HL-60/S4 treated with retinoic acid at 250 ng/mL for 4 days and 3 days (cell line): ENCODE measurements around the gene TMPRSS6.
"Not testable (repeated sequence)": the region's sequence is repeated elsewhere in the genome, so short reads cannot be mapped to it uniquely, and the experiment has no call there.

ENCODE experiments used
- in situ Hi-C: fragments of 300-500 bp; cut with MboI; formaldehyde crosslinking; loops from 2 replicates; pipeline ENCODE4 v1.7.0; 2022; ENCODE audit warnings: low sequenced_read_pairs

TMPRSS6 gene

GRCh38 chr22:37090920-37091695, 18.4 kb downstream of the TMPRSS6 start:
- in situ Hi-C loops = no loop called here

GRCh38 chr22:37089434-37089833, 20.1 kb downstream of the TMPRSS6 start:
- in situ Hi-C loops = no loop called here

GRCh38 chr22:37088750-37089408, 20.6 kb downstream of the TMPRSS6 start:
- in situ Hi-C loops = no loop called here

GRCh38 chr22:37088108-37088605, 21.4 kb downstream of the TMPRSS6 start:
- in situ Hi-C loops = no loop called here

- in situ Hi-C loops = no loop called here
Measured at GRCh38 chr22:37086184-37086583, 23.3 kb downstream of the TMPRSS6 start.

- in situ Hi-C loops = no loop called here
Measured at GRCh38 chr22:37084385-37084784, 25.1 kb downstream of the TMPRSS6 start.

GRCh38 chr22:37083914-37084313, 25.6 kb downstream of the TMPRSS6 start:
- in situ Hi-C loops = no loop called here

GRCh38 chr22:37082251-37082873, 27.2 kb downstream of the TMPRSS6 start:
- in situ Hi-C loops = no loop called here

GRCh38 chr22:37080838-37081237, 28.7 kb downstream of the TMPRSS6 start:
- in situ Hi-C loops = no loop called here

GRCh38 chr22:37080438-37080837, 29.1 kb downstream of the TMPRSS6 start:
- in situ Hi-C loops = no loop called here

- in situ Hi-C loops = no loop called here
Measured at GRCh38 chr22:37079668-37080171, 29.8 kb downstream of the TMPRSS6 start.

GRCh38 chr22:37079158-37079557, 30.4 kb downstream of the TMPRSS6 start:
- in situ Hi-C loops = no loop called here

GRCh38 chr22:37077802-37078448, 31.6 kb downstream of the TMPRSS6 start:
- in situ Hi-C loops = no loop called here

- in situ Hi-C loops = no loop called here
Measured at GRCh38 chr22:37075822-37076433, 33.6 kb downstream of the TMPRSS6 start.

GRCh38 chr22:37075046-37075445, 34.5 kb downstream of the TMPRSS6 start:
- in situ Hi-C loops = no loop called here

- in situ Hi-C loops = no loop called here
Measured at GRCh38 chr22:37074537-37074936, 35.0 kb downstream of the TMPRSS6 start.

GRCh38 chr22:37072673-37073072, 36.8 kb downstream of the TMPRSS6 start:
- in situ Hi-C loops = no loop called here

GRCh38 chr22:37071850-37072592, 37.5 kb downstream of the TMPRSS6 start:
- in situ Hi-C loops = not testable (repeated sequence)

GRCh38 chr22:37070744-37071143, 38.8 kb downstream of the TMPRSS6 start:
- in situ Hi-C loops = no loop called here

- in situ Hi-C loops = no loop called here
Measured at GRCh38 chr22:37070334-37070733, 39.2 kb downstream of the TMPRSS6 start.
